NCI-H2107 treated with DMSO at 0.1 percent for 48 hours (cell line): Measurements from ENCODE around the gene LIPT2.

Experiments used
- DNase-seq: peaks from one replicate; lab custom pipeline; 2025; ENCODE audit not compliant: unreplicated experiment; lab: John Stamatoyannopoulos, UW

Gene LIPT2

DNA sequence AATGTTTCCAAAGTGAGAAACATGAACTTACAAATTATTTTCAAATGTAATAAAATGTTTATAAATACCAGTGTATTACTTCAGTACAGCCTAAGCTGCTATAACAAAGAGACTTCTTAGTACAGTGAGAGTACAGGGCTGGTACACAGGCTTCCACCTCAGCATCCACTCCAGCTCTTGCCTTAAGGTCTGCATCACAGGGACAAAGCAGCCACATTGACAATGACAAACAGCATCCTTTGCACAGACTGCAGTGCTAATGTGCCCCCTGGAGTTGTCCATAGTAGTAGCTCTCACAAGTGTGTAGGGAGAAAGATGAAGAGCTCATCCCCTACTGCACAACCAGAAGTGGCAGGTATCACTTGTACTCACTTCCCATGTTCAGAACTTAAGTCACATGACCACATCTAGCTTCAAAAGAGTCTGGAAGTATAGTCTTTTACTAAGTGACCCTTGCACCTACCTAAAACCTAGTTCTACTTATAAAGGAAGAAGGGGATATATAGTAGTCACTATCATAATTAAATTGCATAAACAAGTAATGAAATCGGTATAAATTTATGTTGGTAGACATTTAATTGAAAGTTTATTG is 10.7 kb upstream of the LIPT2 start:
- DNase-seq, result no peak

DNA sequence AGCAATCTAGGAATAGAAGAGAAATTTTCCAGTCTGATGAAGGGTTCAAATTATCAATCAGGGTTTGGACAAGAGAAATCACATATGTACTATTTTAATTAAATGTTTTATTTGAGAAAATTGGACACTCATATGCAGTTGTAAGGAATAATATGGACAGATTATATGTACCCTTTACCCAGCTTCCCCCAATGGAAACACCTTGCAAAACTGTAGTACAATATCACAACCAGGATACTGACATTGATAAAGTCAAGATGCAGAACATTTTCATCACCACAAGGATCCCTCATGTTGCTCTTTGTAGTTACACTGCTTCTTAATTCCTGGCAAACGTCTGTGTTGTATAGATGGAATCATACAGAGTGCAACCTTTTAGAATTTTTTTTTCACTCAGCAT is 1.4 kb upstream of the LIPT2 start:
- DNase-seq, result no peak

DNA sequence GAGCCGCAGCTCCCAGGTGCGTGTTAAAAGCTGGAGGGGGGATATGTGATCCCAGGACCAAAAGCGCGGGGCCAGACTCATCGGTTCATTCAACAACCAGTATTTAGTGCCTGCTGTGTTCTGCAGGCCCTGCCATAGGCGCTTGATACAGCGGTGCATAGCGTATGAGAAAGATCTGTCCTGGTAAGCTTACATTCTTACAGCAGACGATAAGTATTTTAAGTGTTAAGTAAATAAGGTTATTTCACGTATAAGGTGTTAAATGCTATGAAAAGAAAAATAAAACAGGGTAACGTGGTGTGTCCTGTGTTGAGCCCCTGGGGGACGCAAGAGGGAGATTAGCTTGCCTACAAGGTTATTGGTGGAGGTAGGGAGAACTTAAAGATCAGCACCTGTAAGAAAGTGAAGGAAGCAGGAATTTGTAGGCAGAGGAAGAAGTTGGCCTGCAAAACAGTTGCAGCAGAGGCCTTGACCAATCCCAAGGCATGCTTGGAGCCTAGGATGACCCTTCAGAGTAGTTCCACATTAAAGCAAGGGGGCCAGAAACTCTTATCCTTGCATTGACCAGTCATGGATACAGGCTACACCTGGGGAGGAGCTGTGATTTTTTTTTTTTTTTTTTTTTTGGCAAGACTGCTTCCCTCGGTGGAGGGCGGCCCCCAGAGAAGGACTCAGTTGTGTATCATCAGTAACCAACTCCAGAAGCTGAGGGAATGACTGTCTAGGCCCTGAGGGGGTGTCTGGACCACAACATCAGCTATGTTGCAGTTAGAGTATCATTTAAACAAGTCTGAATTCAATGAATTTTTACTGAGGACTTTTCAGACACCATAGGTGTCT is 487 bp upstream of the LIPT2 start:
- DNase-seq, result peak; percentile 78

DNA sequence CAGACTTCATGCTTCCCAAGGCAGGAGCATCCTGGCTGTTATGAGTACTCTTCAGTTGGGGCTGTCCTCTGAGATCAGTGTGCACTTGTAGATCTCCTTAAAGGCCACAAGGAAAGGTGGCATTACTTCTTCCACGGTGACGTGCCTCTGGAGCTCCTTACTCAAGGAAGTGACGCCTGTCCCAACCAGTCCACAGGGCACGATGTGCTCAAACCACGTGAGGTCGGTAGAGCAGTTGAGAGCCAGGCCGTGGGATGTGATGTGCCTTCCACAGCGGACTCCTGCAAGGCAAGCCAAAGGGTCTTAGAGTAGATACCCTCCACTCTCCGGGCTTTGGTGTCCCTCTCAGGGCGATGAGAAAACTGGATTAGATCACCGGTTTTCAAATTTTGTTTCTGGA is 1.4 kb downstream of the LIPT2 start:
- DNase-seq, result no peak

DNA sequence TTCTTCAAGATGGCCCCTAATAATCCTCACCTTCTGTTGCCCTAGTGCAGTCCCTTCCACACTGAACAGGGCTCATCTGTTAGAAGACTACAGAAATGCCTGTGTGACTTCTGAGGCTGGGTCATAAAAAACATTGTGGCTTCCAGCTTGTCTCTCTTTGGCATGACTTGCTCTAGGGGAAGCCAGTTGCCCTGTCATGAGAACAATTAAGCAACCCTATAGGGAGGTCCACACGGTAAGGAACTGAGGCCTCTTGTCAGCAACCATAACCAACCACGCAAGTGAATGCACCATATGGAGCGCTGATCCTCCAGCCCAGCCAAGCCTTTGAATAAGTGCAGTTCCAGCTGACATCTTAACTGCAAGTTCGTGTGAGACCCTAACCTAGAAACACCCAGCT is 2.6 kb downstream of the LIPT2 start:
- DNase-seq, result no peak

DNA sequence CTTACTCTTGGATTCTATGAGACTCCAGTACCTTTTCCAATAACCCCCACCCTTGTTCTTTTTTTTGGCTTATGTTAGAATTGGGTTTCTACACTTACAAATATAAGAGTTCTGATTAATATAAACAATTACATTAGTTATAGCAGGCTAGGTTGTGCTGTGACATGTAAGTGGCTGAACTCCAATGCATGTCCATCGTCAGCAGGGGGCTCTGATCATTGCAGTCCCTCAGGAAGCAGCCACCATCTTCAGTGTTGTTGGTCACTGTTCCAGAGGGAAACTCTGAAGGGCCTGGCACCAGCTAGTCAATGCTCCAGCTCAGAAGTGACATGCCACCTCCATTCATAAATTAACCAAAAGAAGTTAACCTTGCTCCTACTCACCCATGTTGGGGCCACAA is 5.6 kb downstream of the LIPT2 start:
- DNase-seq, result no peak

DNA sequence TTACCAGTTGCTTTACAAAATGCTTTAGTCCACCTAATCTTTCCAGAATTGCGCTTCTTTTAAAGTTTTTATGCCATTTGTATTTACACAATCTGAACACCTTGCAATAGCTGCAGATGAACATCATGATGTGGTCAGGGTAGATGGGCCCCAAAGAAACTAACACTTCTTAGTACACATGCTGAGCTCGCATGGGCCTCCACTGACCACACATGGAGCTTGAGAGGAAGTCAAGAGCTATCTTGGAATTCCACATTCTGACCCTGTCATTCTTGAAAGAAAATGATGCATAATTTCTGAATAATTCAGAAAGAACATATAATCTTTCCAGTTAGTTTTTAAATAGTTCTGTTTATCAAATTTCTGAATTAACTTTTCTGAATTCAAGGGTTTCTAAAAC is 7.7 kb downstream of the LIPT2 start:
- no peak for DNase-seq

DNA sequence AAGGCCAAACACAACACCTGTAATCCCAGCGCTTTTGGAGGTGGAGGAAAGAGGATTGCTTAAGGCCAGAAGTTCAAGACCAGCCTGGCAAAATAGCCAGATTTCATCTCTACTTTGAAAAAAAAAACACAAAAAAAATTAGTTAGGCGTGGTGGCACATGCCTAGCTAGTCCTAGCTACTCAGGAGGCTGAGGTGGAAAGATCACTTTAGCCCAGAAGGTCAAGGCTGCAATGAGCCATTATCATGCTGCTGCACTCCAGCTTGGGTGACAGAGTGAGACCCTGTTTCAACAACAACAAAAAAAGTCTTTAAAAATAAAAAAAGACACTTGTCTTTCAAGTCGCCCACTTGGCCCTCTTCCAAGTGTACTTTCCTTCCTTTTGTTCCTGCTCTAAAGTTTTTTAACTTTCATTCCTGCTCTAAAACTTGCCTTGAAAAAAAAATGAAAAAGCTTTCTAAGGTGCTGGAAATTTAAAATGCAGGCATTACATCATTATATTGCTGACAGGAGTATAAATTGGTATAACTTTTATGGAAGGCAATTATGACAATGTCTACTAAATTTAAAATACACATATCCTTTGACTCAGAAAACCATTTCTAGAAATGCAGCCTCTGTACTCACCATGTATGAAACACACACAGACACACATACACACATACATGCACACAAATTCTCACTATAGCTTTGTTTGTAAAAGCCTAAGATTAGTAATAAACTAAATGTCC is 12.7 kb downstream of the LIPT2 start:
- no peak for DNase-seq

DNA sequence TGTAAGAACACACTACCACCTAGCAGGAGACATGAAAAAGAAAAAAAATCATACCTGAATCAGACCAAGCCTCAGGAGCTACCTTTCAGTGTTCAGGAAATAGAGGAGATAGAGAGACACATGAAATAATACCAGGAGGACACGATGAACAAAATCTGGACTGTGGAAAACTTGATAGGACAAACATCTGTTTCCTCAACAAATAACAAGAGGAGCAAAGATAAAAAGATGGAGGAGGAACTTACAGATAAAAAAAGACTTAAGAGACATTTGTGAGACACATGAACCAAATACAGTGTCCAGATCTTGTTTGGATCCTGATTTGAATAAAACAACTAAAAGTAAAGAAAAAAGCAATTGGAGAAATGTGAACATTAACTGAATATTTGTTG is 13.8 kb downstream of the LIPT2 start:
- DNase-seq, result no peak

DNA sequence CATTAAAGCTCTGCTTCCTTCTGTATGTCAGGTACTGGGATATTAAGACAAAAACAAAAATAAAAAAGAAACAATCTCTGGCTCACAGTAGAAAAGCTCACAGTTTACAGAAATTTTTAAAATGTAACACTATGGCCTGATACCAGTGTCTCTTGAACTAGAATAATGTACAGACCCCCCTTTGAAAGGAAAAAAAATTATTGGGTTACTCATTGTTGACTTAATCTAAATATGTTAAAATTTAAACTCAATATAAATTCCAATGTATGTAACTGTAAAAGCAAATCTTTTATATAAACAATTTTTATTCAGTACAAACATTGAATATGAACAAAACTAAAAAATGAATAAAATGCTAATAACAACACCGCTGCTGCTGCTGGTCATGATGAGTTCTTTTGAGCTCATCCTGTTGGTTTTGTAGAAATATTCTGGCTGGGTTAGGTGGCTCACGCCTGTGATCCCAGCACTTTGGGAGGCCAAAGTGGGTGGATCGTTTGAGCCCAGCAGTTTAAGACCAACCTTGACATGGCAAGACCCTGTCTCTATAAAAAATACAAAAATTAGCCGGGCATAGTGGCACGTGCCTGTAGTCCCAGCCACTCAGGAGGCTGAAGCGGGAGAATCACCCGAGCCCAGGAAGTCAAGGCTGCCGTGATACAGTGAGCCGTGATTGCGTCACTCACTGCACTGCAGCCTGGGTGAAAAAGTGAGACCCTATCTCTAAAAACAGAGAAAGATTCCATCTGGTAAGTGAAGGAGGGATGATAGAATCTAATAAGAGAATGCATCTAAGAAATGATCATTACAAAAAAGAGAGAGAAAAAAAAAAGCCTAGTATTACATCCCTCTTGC is 14.4 kb downstream of the LIPT2 start:
- DNase-seq, result no peak

DNA sequence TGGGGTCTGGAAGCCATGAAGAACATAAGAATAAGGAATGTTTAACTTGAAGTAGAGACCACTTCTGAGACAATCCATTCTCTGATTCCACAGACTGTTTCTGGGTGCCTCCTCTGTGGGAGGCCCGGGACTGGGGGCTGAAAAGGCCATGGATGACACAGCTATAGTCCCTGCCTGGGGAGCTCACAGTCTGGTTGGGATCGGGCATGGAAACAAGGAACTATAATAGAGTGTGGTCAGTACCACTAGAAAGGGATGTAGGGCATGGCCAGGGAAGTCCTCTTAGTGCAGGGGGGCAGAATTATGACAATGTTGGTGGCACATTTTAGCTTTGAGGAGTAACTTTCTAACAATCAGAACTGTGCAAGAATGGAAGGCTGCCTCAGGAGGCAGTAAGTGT is 17.0 kb downstream of the LIPT2 start:
- no peak for DNase-seq

DNA sequence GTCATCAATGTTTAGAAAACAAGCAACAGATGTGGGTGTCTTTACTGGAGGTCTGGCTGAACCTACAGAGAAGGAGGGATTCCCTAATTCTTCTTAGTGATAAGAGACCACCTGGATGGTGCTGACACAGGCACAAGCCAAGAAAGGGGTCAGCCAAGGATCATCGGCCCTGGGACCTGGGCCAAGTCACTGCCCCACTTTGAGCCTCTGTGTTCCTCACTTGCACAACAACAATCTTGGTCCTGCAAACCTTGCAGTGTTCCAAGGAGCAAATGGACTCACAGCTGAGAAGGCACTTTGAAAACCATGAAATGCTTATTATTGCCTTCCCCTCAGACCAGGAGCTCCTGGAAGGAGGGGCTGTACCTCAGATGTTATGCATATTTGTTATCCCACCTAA is 19.2 kb downstream of the LIPT2 start:
- DNase-seq, result no peak

DNA sequence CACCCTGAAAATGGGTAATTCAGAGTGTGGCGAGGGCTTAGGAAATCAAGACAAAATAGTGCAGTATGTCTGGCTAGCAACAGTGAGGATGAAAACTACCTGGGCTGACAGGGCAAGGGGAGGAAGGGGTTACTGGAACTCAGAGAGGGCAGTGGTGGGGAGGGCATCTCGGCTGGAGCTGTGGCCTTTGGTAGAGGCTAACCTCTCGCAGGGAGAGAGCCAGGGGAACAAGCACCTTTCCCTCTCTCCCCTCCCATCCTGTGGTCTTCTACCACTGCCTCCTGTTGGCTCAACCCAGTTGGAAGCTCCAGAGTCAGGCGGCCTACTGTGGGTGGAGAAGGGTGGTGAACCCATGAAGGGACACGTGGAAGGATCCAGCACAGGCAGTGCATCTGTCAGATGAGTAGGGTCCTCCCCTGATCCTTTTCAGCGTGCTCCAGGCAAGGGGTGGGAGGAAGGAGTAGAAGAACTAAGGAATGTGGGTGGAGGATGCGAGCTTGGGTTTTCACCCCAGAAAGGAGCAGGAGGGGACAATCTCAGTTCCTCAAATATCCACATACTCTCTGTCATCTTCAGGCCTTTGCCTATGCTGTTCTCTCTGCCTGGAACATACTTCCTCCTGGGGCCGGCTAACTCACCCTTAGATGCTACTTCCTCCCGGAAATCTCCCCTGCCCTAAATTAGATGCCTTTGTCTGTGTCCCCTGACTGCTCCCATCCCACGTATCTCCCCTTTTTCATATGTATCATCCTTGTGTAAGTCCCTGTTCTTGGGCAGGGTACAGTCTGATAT is 19.9 kb downstream of the LIPT2 start:
- no peak for DNase-seq

DNA sequence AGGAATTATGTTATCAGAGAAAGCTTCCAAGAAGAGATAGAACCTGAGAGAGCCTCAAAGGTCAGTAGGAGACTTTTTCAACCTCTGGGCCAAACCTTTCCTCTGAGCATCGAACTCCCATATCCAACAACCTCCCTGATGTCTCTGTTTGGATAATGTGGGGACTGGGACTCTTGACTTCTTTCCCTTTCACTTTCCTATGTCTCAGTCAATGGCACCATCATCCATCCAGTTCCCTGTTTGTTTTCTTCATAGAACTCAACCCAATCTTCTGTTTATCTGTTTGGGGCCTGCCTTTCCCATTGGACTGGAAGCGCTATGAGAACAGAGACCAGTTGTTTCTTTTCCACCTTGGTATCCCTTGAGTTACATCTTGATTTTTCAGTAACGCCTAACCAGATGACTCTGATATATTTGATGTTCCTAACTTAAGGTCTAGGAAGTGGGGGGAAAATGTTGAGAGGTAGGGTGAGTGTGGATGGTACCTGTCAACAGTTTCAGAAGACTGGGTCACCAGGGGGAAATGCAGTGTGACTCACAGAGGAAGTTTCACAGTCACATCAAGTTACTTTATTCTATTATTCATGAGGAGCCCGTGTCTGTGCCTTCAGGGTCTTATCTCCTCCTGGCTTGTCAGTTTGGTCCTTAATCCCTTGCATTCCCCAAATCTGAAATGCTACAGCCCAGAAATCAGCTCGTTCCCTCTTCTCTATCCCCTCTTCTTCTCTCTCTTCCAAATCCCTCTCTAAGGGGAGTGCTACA is 21.7 kb downstream of the LIPT2 start:
- no peak for DNase-seq

DNA sequence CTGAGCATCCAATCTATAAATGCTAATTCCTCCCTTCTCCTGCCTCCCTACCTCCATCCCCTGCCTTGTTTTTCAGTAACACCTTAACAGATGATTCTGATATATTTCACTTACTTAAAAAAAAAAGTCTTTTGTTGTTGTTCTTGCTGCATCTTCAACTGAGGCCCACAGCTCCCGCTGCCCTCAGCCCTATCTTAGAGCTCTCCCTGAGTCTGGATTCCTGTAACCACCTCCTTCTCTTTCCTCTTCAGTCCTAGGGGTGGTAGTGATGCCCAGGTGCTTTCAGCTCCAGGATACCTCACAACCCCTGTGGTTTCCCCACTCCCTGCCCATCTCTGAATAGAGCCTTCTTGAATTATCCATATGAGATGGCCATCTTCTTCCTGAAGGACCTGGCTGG is 22.5 kb downstream of the LIPT2 start:
- DNase-seq, result no peak

DNA sequence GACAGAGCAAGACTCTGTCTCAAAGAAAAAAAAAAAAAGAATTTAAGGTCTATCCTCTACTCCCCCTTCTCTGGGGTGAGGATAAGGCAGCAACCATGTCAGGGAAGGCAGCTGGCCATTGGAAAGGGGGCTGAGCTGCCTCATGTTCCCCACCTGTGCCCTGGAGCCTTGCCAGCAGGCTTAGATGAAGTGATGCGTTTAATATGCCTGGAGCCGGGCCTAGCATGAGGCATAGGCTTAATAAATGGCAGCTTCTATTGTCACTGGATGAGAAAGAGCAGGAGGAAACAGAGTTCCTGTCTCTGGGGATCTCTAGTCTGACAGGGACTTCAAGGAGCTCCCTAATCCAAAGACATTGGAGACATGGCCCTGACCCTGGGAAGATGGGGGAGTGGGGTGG is 23.0 kb downstream of the LIPT2 start:
- peak; percentile 13 for DNase-seq

DNA sequence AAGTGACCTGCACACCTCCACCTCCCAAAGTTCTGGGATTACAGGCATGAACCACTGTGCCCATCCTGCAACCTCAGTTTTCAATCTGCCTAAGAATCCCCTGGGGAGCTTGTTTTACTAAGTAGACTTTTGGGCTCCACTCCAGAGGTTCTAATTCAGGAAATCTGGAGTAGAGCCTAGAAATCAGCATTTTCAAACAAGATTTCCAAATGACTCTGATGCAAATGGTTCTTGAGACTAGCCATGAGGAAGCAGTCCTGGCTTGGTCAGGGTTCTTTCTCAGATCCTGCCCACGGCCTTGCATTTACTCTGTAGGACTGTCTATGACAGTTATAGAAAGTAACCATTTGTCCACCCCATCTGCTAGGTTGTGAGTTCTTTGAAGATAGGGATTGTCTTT is 24.6 kb downstream of the LIPT2 start:
- no peak for DNase-seq

DNA sequence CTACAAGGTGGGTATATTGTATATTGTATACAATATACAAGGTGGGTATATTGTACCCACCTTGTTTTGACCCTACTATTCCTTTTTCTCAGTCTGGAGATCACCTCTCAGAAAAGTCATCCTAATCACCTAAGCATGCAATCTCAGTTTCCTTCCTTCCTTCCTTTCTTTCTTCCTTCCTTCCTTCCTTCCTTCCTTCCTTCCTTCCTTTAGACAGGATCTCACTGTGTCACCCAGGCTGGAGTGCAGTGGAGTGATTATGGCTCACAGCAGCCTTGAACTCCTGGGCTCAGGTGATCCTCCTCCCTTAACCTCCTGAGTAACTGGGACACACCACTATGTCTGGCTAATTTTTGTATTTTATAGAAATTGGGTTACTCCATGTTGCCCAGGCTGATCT is 25.0 kb downstream of the LIPT2 start:
- DNase-seq, result no peak

DNA sequence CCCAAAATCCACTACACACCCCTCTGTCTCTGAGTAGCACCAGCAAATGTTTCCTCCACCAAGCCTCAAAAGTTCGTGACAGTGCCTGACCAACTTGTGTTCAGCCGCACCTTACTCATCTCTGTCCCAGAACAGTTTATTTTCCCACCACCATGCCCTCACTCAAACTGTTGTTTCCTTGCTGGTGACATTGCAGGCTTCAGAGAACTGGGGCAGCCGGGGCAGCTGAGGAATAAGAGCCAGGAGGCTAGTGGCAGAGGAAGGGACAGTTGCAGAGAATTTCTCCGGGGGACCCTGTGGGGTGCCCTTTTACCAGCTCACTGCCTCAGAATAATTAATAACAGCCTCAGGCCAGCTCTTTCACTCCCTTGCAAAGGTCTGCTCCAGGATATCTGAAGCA is 25.5 kb downstream of the LIPT2 start:
- no peak for DNase-seq
